ENCODE results near the gene AMFR.

DNA sequence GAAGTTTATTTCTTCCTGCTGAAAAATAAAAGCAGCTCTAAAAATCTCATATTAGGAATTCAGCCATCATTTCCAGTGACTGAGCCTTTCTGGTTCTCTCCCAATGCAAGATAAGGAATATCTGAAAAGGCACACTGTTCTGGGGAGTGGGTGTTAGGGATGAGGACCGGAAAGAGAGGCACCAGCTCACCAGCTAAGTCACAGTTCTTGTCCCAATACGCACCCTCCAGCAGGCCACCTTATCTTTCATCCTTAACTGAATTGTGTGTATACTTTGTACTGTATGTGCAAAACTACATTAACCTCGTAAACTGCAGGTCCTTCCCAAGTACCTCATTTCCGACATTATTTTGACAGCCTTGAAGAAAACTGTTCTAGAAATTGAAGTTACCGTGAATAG lies 11.0 kb downstream of the AMFR start:
- TF ChIP-seq EZH2 (IDR thresholded peaks at IDR 0.05) (no peak), POLR2A (IDR thresholded peaks at IDR 0.05; ENCODE audit: borderline replicate concordance, extremely low read depth, insufficient read depth, insufficient read length) (no peak), POLR2AphosphoS5 (IDR thresholded peaks at IDR 0.05; ENCODE audit: low read depth, low read length) (no peak), RAD21 (IDR thresholded peaks at IDR 0.05; ENCODE audit: low read depth) (no peak), SRF (IDR thresholded peaks at IDR 0.05; ENCODE audit: low read depth) (no peak), EZH2phosphoT487 (IDR thresholded peaks at IDR 0.05; ENCODE audit: borderline replicate concordance) (no peak)
- TF ChIP-seq, protein P1, sequence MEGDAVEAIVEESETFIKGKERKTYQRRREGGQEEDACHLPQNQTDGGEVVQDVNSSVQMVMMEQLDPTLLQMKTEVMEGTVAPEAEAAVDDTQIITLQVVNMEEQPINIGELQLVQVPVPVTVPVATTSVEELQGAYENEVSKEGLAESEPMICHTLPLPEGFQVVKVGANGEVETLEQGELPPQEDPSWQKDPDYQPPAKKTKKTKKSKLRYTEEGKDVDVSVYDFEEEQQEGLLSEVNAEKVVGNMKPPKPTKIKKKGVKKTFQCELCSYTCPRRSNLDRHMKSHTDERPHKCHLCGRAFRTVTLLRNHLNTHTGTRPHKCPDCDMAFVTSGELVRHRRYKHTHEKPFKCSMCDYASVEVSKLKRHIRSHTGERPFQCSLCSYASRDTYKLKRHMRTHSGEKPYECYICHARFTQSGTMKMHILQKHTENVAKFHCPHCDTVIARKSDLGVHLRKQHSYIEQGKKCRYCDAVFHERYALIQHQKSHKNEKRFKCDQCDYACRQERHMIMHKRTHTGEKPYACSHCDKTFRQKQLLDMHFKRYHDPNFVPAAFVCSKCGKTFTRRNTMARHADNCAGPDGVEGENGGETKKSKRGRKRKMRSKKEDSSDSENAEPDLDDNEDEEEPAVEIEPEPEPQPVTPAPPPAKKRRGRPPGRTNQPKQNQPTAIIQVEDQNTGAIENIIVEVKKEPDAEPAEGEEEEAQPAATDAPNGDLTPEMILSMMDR (IDR thresholded peaks at IDR 0.05 in 2 of 3, conservative IDR thresholded peaks at IDR 0.05 in 1 of 3; ENCODE audit: borderline replicate concordance in 1 of 3, insufficient read depth in 1 of 3, low read depth in 2 of 3, low read length in 2 of 3) = no peak

Data from HCT116 (cell line).